NCI-H1105 (cell line): ENCODE results near the gene LLGL1.
A peak's percentile ranks its signal among the peaks of the same experiment; 100 is the strongest.

Experiments used
- DNase-seq: peaks from one replicate; lab custom pipeline; 2025; lab: John Stamatoyannopoulos, UW

Gene LLGL1

DNA sequence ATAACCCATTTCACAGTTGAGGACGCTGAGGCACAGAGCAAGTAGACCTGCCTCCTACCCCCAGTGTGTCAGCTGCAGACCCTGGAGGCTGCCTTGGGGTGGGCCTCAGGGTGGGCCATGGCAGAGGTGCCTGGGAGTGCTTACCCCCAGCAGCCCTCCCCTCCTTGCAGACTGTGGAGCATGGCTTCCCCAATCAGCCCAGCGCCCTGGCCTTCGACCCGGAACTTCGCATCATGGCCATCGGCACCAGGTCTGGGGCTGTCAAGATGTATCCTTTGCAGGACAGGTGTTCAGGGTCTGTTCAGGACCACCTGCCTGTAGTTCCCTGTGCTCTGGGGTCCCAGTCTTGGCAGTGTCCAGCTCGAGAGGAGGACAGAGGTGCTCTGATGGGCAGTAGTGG lies 4.3 kb downstream of the LLGL1 start:
- no peak for DNase-seq

DNA sequence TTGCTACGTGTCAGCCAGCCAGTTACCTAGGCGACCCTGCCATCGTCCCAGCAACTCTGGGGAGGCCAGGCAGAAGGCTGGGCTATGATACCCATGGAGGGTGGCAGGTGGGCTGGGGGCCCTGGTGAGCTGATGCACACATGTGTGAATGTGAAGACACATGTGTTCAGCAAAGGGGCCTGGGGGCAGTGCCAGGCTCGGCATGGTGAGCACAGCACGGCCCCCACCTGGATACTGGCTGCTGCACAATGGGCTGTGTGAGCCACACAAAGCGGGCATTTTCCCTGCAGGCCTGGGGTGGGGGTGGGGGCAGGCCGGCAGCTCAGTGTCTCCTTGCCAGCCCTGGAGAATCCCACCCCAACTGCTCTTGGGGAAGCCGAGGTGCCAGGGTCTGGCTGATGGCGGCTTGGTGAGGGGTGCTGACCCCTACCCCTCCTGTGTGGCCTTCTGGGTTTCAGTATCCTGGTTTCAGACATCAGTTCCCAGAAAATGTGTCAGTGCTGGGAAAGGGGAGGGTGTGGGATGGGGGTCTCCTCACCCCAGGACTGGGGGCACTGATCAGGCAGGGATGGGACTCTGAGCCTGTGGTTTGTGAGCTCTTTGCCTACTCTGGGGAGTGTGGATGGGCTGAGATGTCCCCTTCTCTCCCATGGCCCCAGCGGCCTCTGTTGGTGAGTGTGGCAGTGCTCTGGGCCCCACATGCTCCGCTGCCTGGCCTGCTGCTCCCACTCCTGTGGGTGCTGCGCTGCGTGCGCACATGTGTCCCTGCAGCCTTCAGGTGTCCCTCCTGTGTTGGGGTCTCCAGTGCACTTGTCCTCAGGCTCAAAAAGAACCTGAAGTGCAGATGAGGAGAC lies 5.1 kb downstream of the LLGL1 start:
- no peak for DNase-seq

DNA sequence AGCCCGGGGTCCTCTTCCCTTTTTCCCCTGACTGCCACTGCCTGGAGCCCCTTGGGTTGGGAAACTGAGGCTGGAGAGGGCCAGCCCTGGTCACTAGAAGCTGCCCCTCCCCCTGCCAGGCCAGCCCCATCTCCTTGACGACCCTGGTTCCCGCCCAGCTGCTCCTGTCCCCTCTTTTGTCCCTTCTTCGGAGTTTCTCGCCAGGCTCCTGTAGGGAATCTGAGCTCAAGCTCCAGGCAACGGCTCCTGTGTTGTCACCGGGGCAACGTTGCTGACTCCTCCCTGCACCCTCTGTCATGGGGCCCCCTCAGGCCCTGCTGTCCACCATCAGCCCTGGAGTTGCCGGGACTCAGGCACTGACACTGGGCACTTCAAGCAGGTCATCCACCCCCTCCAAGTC lies 5.7 kb downstream of the LLGL1 start:
- DNase-seq, result no peak

DNA sequence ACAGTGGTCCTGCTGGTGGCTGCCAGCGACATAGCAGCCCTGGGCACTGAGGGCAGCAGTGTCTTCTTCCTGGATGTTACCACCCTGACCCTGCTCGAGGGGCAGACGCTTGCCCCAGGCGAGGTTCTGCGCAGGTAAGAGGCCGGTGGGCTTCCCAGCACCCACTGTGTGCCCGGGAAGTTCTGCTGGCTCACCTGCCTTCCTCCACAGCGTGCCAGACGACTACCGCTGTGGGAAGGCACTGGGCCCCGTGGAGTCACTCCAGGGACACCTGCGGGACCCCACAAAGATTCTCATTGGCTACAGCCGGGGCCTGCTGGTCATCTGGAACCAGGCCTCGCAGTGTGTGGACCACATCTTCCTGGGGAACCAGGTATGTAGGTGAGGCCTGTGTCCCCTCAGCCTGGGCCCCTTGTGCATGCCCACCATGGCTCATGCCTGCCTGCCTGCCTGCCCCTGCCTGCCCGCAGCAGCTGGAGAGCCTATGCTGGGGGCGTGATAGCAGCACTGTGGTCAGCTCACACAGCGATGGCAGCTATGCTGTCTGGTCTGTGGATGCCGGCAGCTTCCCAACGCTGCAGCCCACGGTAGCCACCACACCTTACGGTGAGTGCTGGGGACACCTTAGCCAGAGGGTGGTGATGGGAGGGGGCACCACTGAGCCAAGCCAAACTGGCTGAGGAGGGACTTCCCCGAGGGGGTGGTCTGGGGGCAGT lies 8.5 kb downstream of the LLGL1 start:
- DNase-seq, result no peak

DNA sequence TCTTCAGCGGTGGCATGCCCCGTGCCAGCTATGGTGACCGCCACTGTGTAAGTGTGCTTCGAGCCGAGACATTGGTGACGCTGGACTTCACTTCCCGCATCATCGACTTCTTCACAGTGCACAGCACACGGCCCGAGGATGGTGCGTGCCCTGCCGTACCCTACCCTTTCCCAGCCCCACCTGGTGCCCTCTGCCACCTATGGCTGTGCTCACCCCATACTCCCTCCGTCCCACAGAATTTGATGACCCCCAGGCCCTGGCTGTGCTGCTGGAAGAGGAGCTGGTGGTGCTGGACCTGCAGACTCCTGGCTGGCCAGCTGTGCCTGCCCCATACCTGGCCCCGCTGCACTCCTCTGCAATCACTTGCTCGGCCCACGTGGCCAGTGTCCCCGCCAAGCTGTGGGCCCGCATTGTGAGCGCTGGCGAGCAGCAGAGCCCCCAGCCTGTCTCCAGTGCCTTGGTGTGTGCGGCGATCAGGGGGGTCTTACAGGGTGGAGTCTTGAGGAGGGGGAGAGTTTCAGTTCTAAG lies 9.5 kb downstream of the LLGL1 start:
- DNase-seq, result no peak

DNA sequence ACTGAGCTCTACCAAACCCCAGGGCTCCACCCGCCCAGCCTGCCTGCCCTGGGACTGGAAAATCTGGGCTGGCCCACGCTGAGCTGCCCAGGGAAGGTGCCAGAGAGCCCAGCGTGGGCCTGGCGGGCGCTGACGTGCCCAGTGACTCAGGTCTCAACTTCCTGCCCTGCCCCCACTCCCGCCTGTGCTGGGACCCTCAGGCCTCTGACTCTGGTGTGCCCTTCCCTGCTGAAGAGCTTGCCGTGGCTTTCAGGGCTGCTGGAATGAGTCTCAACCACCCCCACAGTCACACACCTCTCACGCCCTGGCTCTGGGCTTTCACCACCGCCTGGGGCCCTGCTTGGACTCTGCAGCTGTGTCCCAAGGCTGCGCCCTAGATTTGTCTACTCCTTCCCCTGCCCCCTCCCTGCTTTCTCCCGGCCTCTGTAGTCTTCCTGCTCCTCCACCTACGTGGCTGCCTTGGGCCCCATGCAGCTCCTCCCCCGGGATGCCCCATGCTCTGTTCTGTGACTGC lies 10.4 kb downstream of the LLGL1 start:
- DNase-seq, result no peak

DNA sequence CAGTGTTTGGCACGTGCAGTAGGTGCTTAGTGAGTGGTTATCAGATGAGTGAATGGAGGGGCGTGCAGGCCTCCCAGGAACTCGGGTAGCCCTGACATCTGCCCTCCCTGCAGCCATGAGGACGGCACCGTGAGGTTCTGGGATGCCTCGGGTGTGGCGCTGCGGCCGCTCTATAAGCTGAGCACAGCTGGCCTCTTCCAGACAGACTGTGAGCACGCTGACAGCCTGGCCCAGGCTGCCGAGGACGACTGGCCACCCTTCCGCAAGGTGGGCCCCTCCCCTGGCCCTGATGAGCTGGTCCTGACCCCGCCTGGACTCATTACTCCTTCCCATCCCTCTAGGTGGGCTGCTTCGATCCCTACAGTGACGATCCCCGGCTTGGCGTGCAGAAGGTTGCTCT lies 11.1 kb downstream of the LLGL1 start:
- no peak for DNase-seq

DNA sequence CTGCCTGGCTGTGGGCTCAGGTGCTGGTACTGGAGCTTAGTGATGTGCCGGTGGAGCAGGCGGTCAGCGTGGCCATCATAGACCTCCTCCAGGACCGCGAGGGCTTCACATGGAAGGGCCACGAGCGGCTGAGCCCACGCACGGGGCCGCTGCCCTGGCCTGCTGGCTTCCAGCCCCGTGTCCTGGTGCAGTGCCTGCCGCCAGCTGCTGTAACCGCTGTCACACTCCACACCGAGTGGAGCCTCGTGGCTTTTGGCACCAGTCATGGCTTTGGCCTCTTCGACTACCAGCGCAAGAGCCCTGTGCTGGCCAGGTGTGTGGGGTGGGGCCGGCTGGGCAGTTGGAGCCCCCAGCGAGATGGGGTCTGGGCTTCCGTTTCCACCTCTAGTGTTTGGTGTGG lies 12.0 kb downstream of the LLGL1 start:
- DNase-seq, result no peak

DNA sequence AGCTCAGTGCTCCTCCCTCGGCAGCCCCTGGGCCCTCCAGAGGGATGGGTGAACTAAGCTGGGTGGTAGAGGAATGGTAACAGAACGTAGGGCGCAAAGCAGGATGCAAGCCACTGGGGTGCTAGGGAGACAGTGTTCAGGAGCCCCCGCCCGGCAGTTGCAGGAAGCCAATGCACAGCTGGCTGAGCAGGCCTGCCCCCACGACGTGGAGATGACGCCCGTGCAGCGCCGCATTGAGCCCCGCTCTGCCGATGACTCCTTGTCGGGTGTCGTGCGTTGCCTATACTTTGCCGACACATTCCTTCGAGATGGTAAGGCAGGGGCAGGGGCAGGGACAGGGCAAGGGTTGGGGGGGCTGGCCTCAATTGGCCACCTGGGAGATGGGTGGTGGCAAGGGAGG lies 12.9 kb downstream of the LLGL1 start:
- no peak for DNase-seq

DNA sequence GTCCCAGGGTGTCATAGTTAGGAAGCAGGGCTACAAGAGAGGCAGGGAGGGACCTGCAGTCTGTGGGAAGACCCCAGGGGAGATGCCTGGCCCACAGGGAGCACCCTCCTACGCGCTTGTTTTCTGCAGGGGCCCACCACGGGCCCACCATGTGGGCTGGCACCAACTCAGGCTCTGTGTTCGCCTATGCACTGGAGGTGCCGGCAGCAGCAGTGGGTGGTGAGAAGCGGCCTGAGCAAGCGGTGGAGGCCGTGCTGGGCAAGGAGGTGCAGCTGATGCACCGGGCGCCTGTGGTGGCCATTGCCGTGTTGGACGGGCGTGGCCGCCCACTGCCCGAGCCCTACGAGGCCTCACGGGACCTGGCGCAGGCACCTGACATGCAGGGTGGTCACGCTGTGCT lies 15.0 kb downstream of the LLGL1 start:
- DNase-seq, result no peak

DNA sequence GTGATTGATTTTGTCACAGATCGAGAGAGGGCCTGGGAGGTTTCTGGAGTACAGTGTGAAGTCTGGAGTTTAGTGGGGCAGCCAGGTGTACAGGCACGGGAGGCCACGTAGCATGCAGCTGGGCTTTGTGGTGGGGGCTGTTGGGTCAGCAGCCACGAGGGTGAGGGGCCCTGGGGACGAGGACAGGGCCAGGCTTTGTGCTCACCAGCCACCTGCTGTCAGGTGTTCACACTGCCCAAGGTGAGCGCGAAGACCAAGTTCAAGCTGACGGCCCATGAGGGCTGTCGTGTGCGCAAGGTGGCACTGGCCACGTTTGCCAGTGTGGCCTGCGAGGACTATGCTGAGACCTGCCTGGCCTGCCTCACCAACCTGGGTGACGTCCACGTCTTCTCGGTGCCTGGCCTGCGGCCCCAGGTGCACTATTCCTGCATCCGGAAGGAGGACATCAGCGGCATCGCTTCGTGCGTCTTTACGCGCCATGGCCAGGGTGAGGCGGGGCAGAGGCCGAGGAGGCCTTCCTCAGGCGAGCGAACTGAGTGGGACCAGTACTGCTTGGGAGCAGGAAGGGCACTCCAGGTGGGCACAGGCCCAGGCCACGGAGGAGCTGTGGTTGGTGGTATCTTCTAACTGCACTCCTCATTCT lies 15.9 kb downstream of the LLGL1 start:
- DNase-seq, result no peak

DNA sequence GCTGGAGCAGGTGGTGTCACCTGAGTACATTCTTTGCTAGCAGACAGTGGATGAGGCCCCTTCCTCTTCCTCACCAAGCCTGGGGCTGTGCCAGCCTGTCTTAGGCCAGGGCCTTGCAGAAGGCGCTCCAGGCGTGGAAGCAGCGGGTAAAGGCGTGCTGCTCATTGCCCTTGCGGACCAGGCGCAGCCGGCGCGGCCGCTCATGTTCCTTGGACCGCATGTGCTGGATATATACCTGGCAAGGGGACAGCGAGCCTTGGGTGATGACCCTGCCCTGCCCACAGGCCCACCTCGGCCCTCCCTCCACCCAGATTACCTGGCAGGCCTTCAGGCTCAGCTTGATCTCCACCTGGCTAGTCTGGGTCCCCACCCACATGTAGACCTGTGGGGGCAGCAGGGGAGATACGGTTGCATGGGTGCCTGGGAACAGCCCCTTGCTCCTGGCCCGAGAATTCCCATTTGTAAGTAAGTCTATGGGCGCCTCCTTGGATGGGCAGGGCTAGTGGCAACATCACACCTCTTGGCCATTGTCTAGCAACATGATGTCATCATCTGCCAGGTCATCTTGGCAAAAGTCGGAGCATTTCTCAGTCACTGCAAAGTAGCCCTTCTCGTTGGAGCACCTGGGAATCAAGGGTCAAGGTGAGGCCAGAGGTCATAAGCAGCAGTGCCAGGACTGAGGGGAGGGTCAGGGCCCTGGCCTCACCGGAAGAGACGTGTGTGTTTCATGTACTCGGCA lies 19.8 kb downstream of the LLGL1 start:
- DNase-seq, result no peak

DNA sequence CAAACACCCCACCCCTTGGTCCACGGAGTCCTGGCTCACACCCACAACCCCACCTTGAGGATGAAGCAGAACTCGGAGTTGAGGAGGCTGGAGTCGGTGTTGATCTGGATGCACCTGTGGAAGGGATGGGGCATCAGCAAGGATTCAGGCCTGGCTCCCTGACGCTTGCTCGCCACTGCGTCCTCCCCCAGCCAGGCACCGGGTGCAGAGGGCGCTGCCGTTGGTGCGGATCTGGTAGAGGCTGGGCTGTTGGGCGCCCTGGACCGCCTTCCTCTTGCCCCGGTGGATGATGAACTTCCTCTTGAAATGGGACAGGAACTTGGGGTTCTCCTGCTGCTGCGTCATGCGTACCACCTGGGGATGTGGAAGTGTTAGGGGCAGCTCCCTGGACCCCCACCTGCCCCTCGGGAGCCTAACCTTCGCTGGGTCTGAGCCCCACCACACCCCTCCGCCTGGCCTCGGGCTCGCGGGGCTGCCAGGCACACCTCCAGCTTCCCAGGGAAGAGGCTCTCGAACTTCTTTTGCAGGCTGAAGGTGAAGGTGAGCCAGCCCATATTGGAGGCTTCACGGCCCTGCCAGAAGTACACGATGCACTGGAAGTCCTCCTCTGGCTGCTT lies 20.8 kb downstream of the LLGL1 start:
- no peak for DNase-seq

DNA sequence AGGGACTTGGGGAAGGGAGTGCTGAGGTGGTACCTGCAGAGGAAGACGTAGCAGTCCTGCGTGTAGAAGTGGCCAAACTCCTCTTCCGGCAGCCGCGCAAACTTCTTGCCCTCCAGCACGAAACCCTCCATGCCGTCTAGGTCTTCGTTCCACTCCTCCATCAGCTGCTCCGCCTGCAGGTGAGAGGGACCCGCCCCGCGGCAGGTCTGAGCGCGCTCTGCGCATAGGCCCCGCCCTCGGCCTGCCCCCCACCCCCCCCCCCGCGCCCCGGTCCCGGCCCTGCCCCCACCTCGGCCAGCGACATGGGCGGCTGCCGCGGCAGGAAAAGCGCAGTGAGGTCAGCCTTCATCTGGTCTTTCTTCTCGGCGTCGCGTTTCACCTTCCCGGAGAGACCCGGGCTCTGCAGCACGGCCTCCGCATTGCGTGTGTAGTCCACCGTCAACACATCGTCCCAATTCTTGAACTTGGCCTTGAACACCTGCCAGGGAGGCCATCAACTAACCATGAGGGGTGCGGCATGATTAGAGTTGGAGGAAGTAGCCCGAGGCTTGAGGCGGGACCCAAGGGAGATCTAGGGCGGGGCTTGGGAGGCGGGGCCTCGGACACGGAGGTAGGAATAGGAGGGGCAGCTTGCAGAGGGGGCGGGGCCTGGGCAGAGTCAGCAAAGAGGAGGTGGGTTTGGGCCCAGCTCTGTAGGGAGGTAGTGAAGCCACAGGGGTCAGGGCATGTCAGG lies 21.6 kb downstream of the LLGL1 start:
- DNase-seq, result peak; percentile 95

DNA sequence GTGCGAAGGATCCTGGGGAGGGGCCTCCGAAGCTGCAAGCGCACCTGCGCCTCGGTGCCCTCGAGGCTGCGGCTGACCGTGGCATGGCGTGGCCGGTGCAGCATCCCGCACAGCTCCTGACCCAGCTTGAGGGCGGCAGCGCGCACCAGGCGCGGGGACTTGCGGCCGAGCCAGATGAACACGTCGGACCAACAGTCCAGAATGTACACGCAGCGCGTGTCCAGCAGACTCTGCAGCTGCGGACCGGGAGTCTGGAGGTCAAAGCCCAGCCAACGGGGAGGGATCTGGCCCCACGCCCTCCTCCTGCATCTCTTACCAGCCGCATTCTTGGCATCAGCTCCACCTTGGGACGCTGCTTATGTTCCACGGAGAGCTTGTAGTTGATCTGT lies 22.2 kb downstream of the LLGL1 start:
- no peak for DNase-seq

DNA sequence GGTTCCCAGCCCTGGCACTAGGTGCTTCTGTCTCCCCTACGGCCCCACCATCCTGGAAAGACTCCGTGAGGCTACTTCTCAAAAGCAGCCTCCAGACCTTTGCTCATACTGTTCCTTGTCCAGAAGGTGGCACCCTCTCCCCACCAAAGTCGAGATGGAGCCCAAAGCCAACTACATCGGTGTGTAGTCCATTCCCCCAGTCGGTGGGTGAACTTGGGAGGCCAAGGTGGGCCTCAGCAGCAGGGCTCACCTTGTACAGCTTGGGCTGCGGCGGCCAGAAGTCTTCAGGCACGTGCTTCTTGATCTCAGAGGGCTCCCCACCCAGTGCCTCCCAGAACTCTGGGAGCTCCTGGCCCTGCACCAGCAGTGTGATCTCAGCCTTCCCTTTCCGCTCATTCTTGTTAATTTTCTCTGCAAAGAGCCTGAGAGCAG lies 22.9 kb downstream of the LLGL1 start:
- DNase-seq, result peak; percentile 63

DNA sequence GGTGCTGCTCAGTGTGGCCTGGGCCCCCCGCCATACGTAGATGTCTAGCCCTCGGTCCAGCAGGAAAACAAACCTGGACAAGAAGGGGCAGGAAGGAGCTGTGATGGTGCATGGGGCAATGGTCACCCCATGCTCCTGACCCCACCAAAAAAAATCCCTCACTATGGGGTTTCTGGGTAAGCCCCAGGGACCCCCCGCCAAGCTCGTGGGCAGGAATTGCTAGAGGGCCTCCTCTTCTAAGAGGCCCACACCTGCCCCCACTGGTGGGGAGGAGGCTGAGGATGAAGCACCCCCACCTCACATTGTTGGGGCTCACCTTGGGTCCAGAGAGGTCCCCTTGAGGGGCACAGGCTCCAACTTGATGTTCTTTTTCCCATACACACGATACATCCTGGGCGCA lies 23.4 kb downstream of the LLGL1 start:
- DNase-seq, result no peak

DNA sequence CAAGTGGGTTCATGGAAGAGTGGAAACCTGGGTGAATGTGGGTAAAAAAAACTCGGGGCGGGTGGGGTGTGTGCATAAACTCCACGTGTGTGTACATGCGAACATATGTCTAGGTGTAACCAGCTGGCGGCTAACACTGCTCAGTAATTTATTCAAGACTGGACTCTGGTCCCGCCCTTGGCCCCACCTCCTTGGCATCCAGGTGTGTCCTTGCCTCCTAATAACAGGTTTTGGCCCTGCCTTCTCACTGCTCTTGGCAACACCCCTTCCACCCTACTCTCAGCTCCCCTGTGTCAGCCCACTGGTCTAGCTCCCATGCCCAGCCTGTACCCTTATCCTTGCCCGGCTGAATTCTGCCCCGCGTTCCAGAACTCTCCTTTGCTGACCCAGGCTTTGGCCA lies 24.8 kb downstream of the LLGL1 start:
- peak; percentile 45 for DNase-seq

DNA sequence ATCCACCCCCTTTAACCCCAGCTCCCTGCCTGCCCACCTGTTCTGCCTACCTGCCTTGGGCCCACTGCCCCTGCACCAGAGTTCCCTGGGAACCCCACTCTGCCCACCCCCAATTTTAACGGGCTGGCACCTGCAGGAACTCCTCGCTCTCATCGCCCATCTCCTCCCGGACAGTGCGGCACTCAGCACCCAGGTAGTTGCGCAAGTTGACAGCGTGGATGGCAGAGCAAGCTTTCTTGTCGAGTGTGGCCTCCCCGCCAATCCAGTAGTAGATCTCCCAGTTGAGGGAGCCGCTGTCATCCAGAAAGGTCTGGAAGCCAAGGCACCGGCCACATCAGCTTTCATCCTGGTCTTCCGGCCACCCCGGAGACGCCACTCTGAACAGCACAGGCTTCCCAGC lies 25.3 kb downstream of the LLGL1 start:
- no peak for DNase-seq

DNA sequence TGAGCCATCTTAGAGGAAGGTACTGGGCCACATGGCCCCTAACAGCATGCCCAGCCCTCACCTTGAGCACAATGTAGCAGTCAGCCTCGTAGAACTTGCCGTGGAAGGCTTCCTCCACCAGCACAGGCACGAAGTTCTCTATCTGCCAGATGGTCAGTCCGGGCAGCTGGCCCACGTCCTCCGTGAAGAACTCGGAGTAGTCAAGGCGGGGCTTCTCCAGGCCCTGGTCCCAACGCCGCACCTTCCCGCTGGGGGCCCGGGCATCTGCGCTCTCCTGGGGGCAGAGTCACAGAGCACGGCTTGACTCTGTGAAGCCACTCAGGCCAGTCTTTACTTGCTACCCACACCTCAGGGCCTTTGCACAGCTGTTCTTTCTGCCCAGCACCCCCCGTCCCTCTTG lies 25.8 kb downstream of the LLGL1 start:
- no peak for DNase-seq

DNA sequence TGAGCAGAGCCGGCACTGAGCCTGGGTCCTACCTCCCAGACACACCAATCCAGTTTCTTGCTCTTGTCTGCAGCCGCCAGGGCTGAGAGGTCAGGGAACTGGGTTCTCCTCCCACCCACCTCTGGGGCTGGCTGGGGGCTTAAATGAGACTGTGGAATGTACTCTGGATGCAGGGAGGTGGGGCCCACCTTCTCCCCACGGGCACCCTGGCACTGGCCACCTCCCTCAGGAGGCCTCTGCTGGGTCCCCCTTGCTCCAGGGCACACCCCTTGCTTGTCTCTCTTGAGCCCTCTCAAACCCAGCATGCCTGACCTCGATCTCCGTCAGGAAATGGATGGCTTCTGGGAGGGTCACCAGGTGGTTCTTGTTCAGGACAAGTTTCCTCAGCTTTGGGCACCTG lies 26.7 kb downstream of the LLGL1 start:
- DNase-seq, result no peak
